Measurements from ENCODE around the gene XAGE2.

The XAGE2 gene

DNA sequence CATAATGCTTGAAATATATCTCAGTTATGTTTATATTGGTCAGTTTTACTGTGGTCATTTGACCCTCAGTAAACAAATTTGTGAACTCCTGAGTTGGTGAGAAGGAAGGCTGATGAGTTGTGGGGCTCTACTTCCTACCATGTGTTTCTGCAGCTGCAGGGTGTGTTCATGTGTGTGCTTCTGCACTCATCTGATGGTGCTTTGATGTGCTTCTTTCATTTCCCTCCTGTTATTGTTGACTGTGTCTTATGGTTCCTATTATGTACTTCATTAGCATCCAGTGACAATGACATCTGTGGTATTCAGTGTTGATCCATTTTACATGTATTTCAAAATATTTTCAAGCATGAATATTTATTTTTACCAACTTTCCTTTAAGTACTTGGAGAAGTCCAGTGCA, 46.5 kb downstream of the XAGE2 start:
- no peak overlapping the region for H3K9ac ChIP-seq (ENCODE audit: low read length)
- H3K9me2 ChIP-seq (replicated peaks; ENCODE audit: insufficient read depth, low read length), result no peaks in the 10 kb centered on the region
- H3K27me3 ChIP-seq (ENCODE audit: low read length), result no peaks in the 10 kb centered on the region
- H3K27ac ChIP-seq (ENCODE audit: low read depth, low read length), result no peak overlapping the region
- no peak overlapping the region for H3K4me2 ChIP-seq (ENCODE audit: low read depth, low read length, poor library complexity, severe bottlenecking)
- TF ChIP-seq, protein P1, sequence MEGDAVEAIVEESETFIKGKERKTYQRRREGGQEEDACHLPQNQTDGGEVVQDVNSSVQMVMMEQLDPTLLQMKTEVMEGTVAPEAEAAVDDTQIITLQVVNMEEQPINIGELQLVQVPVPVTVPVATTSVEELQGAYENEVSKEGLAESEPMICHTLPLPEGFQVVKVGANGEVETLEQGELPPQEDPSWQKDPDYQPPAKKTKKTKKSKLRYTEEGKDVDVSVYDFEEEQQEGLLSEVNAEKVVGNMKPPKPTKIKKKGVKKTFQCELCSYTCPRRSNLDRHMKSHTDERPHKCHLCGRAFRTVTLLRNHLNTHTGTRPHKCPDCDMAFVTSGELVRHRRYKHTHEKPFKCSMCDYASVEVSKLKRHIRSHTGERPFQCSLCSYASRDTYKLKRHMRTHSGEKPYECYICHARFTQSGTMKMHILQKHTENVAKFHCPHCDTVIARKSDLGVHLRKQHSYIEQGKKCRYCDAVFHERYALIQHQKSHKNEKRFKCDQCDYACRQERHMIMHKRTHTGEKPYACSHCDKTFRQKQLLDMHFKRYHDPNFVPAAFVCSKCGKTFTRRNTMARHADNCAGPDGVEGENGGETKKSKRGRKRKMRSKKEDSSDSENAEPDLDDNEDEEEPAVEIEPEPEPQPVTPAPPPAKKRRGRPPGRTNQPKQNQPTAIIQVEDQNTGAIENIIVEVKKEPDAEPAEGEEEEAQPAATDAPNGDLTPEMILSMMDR (IDR thresholded peaks at IDR 0.05; ENCODE audit: insufficient read depth, low read length, poor library complexity, severe bottlenecking), result no peak
- TF ChIP-seq EZH2phosphoT487 (conservative IDR thresholded peaks at IDR 0.05; ENCODE audit: low read length), result no peak
- no peak overlapping the region for H3K4me3 ChIP-seq (ENCODE audit: insufficient read depth, low read length, poor library complexity, severe bottlenecking)
- no peaks in the 10 kb centered on the region for H3K79me2 ChIP-seq (ENCODE audit: insufficient read depth, low read length)
- H3K9me3 ChIP-seq (ENCODE audit: insufficient read depth, low read length), result no peaks in the 10 kb centered on the region
- no peak overlapping the region for H2AFZ ChIP-seq (ENCODE audit: low read depth, low read length, severe bottlenecking)
- H3K36me3 ChIP-seq (ENCODE audit: low read length), result no peaks in the 10 kb centered on the region
- no peaks in the 10 kb centered on the region for H4K20me1 ChIP-seq (ENCODE audit: low read depth, low read length)
- no peaks in the 10 kb centered on the region for H3F3A ChIP-seq (ENCODE audit: insufficient read depth)

DNA sequence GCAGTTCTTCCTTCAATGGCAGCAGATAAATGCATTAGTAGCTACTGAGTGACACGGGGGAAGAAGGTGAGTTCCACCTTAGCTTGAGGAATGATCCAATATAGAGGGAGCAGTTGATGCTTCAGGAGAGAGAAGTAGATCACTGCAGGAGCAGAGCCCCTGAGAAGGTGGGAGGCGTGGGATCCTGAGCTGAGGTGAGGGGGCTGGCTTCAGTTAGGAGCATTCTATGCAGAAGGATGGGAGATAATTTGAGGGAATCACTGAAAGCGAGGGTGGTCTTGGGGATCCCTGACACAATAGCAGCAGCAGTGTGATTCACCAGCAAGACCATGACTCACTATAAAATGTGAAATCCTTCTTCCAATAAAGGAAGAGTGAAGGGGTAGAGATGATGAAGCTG, 48.0 kb downstream of the XAGE2 start:
- Histone ChIP-seq H2AFZ (ENCODE audit: low read depth, low read length, severe bottlenecking) (no peak overlapping the region), H3K9ac (ENCODE audit: low read length) (no peak overlapping the region), H3K9me3 (ENCODE audit: insufficient read depth, low read length) (no peaks in the 10 kb centered on the region), H3K27me3 (ENCODE audit: low read length) (no peaks in the 10 kb centered on the region), H3K4me3 (ENCODE audit: insufficient read depth, low read length, poor library complexity, severe bottlenecking) (no peak overlapping the region), H3K27ac (ENCODE audit: low read depth, low read length) (no peak overlapping the region), H3K9me2 (replicated peaks; ENCODE audit: insufficient read depth, low read length) (no peaks in the 10 kb centered on the region), H3K36me3 (ENCODE audit: low read length) (no peaks in the 10 kb centered on the region), H3K79me2 (ENCODE audit: insufficient read depth, low read length) (no peaks in the 10 kb centered on the region), H4K20me1 (ENCODE audit: low read depth, low read length) (no peaks in the 10 kb centered on the region), H3F3A (ENCODE audit: insufficient read depth) (no peaks in the 10 kb centered on the region), H3K4me2 (ENCODE audit: low read depth, low read length, poor library complexity, severe bottlenecking) (no peak overlapping the region)
- TF ChIP-seq, protein P1 (IDR thresholded peaks at IDR 0.05; ENCODE audit: insufficient read depth, low read length, poor library complexity, severe bottlenecking), result no peak
- no peak for TF ChIP-seq EZH2phosphoT487 (conservative IDR thresholded peaks at IDR 0.05; ENCODE audit: low read length)

DNA sequence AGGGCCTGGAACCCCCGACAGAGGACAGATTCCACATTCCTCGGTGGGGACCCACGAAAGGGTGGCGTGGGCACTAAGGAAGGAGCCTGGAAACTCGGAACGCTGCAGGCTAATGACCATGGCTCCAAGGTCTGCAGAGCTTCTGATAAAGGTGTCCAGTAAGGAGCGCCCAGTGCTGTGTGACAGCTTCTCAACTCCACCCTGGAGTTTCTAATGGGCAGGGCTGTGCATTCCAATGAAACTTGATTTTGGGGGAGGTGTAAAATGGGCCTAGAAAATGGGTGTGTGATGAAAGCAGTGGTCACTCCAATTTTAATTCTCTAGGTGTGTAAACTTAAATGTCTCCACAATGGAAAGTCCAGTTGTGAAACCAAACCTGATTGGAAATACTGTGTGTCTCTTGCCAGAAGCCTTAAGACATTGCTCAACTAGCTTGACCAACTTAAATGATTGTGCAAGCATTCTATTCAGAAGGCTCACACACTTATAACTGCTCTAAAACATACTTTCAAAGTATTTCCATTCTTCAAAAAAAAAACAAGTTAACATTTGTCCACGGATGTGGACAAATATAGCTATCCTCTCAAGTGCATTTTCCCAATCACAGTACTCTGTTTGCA, 52.1 kb downstream of the XAGE2 start:
- Histone ChIP-seq H3K36me3 (ENCODE audit: low read length) (no peaks in the 10 kb centered on the region), H3F3A (ENCODE audit: insufficient read depth) (no peaks in the 10 kb centered on the region), H3K9me2 (replicated peaks; ENCODE audit: insufficient read depth, low read length) (no peaks in the 10 kb centered on the region), H3K4me3 (ENCODE audit: insufficient read depth, low read length, poor library complexity, severe bottlenecking) (no peak overlapping the region), H3K9me3 (ENCODE audit: insufficient read depth, low read length) (no peaks in the 10 kb centered on the region), H3K79me2 (ENCODE audit: insufficient read depth, low read length) (no peaks in the 10 kb centered on the region), H3K9ac (ENCODE audit: low read length) (no peak overlapping the region), H3K4me2 (ENCODE audit: low read depth, low read length, poor library complexity, severe bottlenecking) (no peak overlapping the region), H3K27me3 (ENCODE audit: low read length) (no peaks in the 10 kb centered on the region), H4K20me1 (ENCODE audit: low read depth, low read length) (no peaks in the 10 kb centered on the region), H2AFZ (ENCODE audit: low read depth, low read length, severe bottlenecking) (no peak overlapping the region), H3K27ac (ENCODE audit: low read depth, low read length) (no peak overlapping the region)
- no peak for TF ChIP-seq EZH2phosphoT487 (conservative IDR thresholded peaks at IDR 0.05; ENCODE audit: low read length)
- TF ChIP-seq, protein P1 (IDR thresholded peaks at IDR 0.05; ENCODE audit: insufficient read depth, low read length, poor library complexity, severe bottlenecking), result no peak
